Measurements from ENCODE around the gene MCAM.

Gene MCAM

GRCh38 chr11:119288219-119288618 is 28.7 kb downstream of the MCAM start:
- Histone ChIP-seq H2BK5ac (ENCODE audit: low read length) (no peak overlapping the region), H3K4me1 (ENCODE audit: control insufficient read depth in 2 of 2, insufficient read depth in 1 of 2, low read depth in 1 of 2, low read length in 2 of 2) (no peaks in the 10 kb centered on the region), H2AK5ac (ENCODE audit: low read depth, low read length) (no peak overlapping the region), H3K36me3 (replicated peaks in 1 of 2; ENCODE audit: control insufficient read depth in 2 of 2, insufficient read depth in 2 of 2, low read length in 2 of 2) (peaks cover 11 to 72% of the 10 kb centered on the region in 2 donors), H3K9ac (ENCODE audit: low read depth, low read length, poor library complexity) (no peak overlapping the region), H2BK120ac (ENCODE audit: low read depth, low read length) (no peak overlapping the region), H3K14ac (ENCODE audit: low read length) (no peak overlapping the region), H3K27me3 (ENCODE audit: control insufficient read depth in 3 of 3, insufficient read depth in 3 of 3, low read depth in 1 of 3, low read length in 3 of 3) (peaks cover 0 to 3% (median 0%) of the 10 kb centered on the region in 3 experiments), H3K4me3 (ENCODE audit: low read length in 2 of 2) (no peak overlapping the region), H3K4ac (ENCODE audit: low read length) (no peak overlapping the region), H2BK12ac (ENCODE audit: low read length) (no peak overlapping the region), H3K79me1 (ENCODE audit: low read depth, low read length) (no peaks in the 10 kb centered on the region), H3K23ac (ENCODE audit: low read depth, low read length, poor library complexity) (no peak overlapping the region), H2AFZ (ENCODE audit: low read length) (no peak overlapping the region), H3K9me3 (replicated peaks in 1 of 2; ENCODE audit: control insufficient read depth in 2 of 2, insufficient read depth in 1 of 2, low read depth in 1 of 2, low read length in 2 of 2) (peaks cover 7 to 18% of the 10 kb centered on the region in 2 donors), H4K91ac (ENCODE audit: low read depth, low read length, poor library complexity) (no peak overlapping the region), H3K4me2 (ENCODE audit: insufficient read depth, low read length, poor library complexity, severe bottlenecking) (no peak overlapping the region), H4K8ac (ENCODE audit: low read depth, low read length) (no peak overlapping the region), H2BK15ac (ENCODE audit: low read length) (no peak overlapping the region), H3K18ac (ENCODE audit: low read length) (no peak overlapping the region), H3K27ac (replicated peaks; ENCODE audit: low read length) (no peak overlapping the region)
- WGBS, 2 donors (ENCODE audit: extremely low coverage in 2 of 2, insufficient read length in 2 of 2, insufficient replicate concordance in 1 of 2): no CpG with 5 or more reads among the region's 3 CpGs
- DNase-seq (ENCODE audit: low spot score): no peak

GRCh38 chr11:119285431-119285830 is 31.5 kb downstream of the MCAM start:
- Histone ChIP-seq H3K23ac (ENCODE audit: low read depth, low read length, poor library complexity) (no peak overlapping the region), H2AK5ac (ENCODE audit: low read depth, low read length) (no peak overlapping the region), H3K4ac (ENCODE audit: low read length) (no peak overlapping the region), H3K27me3 (ENCODE audit: control insufficient read depth in 3 of 3, insufficient read depth in 3 of 3, low read depth in 1 of 3, low read length in 3 of 3) (no peaks in the 10 kb centered on the region), H3K18ac (ENCODE audit: low read length) (no peak overlapping the region), H3K4me3 (ENCODE audit: low read length in 2 of 2) (no peak overlapping the region), H3K36me3 (replicated peaks in 1 of 2; ENCODE audit: control insufficient read depth in 2 of 2, insufficient read depth in 2 of 2, low read length in 2 of 2) (peaks cover 11 to 67% of the 10 kb centered on the region in 2 donors), H3K9me3 (replicated peaks in 1 of 2; ENCODE audit: control insufficient read depth in 2 of 2, insufficient read depth in 1 of 2, low read depth in 1 of 2, low read length in 2 of 2) (peaks cover 0 to 8% of the 10 kb centered on the region in 2 donors), H2BK15ac (ENCODE audit: low read length) (no peak overlapping the region), H4K8ac (ENCODE audit: low read depth, low read length) (no peak overlapping the region), H3K14ac (ENCODE audit: low read length) (no peak overlapping the region), H2BK5ac (ENCODE audit: low read length) (no peak overlapping the region), H3K27ac (replicated peaks; ENCODE audit: low read length) (no peak overlapping the region), H3K79me1 (ENCODE audit: low read depth, low read length) (peaks cover 3% of the 10 kb centered on the region), H2AFZ (ENCODE audit: low read length) (no peak overlapping the region), H2BK12ac (ENCODE audit: low read length) (no peak overlapping the region), H4K91ac (ENCODE audit: low read depth, low read length, poor library complexity) (no peak overlapping the region), H3K4me2 (ENCODE audit: insufficient read depth, low read length, poor library complexity, severe bottlenecking) (no peak overlapping the region), H3K4me1 (ENCODE audit: control insufficient read depth in 2 of 2, insufficient read depth in 1 of 2, low read depth in 1 of 2, low read length in 2 of 2) (no peaks in the 10 kb centered on the region), H3K9ac (ENCODE audit: low read depth, low read length, poor library complexity) (no peak overlapping the region), H2BK120ac (ENCODE audit: low read depth, low read length) (no peak overlapping the region)
- no CpG with 5 or more reads among the region's 9 CpGs for WGBS, 2 donors (ENCODE audit: extremely low coverage in 2 of 2, insufficient read length in 2 of 2, insufficient replicate concordance in 1 of 2)
- DNase-seq (ENCODE audit: low spot score): no peak

GRCh38 chr11:119284344-119285157 is 32.4 kb downstream of the MCAM start:
- no CpG with 5 or more reads among the region's 9 CpGs for WGBS, 2 donors (ENCODE audit: extremely low coverage in 2 of 2, insufficient read length in 2 of 2, insufficient replicate concordance in 1 of 2)
- Histone ChIP-seq H4K91ac (ENCODE audit: low read depth, low read length, poor library complexity) (no peak overlapping the region), H2BK120ac (ENCODE audit: low read depth, low read length) (no peak overlapping the region), H4K8ac (ENCODE audit: low read depth, low read length) (no peak overlapping the region), H3K36me3 (replicated peaks in 1 of 2; ENCODE audit: control insufficient read depth in 2 of 2, insufficient read depth in 2 of 2, low read length in 2 of 2) (peaks cover 8 to 69% of the 10 kb centered on the region in 2 donors), H3K4me3 (ENCODE audit: low read length in 2 of 2) (no peak overlapping the region), H3K14ac (ENCODE audit: low read length) (no peak overlapping the region), H2AK5ac (ENCODE audit: low read depth, low read length) (no peak overlapping the region), H2BK15ac (ENCODE audit: low read length) (no peak overlapping the region), H3K4me1 (ENCODE audit: control insufficient read depth in 2 of 2, insufficient read depth in 1 of 2, low read depth in 1 of 2, low read length in 2 of 2) (no peaks in the 10 kb centered on the region), H3K18ac (ENCODE audit: low read length) (no peak overlapping the region), H3K4me2 (ENCODE audit: insufficient read depth, low read length, poor library complexity, severe bottlenecking) (no peak overlapping the region), H2BK5ac (ENCODE audit: low read length) (no peak overlapping the region), H3K4ac (ENCODE audit: low read length) (no peak overlapping the region), H2AFZ (ENCODE audit: low read length) (no peak overlapping the region), H3K9ac (ENCODE audit: low read depth, low read length, poor library complexity) (no peak overlapping the region), H3K9me3 (replicated peaks in 1 of 2; ENCODE audit: control insufficient read depth in 2 of 2, insufficient read depth in 1 of 2, low read depth in 1 of 2, low read length in 2 of 2) (peaks cover 0 to 3% of the 10 kb centered on the region in 2 donors), H2BK12ac (ENCODE audit: low read length) (no peak overlapping the region), H3K27ac (replicated peaks; ENCODE audit: low read length) (no peak overlapping the region), H3K79me1 (ENCODE audit: low read depth, low read length) (peaks cover 3% of the 10 kb centered on the region), H3K27me3 (ENCODE audit: control insufficient read depth in 3 of 3, insufficient read depth in 3 of 3, low read depth in 1 of 3, low read length in 3 of 3) (no peaks in the 10 kb centered on the region), H3K23ac (ENCODE audit: low read depth, low read length, poor library complexity) (no peak overlapping the region)
- no peak for DNase-seq (ENCODE audit: low spot score)

- H3K9ac ChIP-seq (ENCODE audit: low read depth, low read length, poor library complexity): no peak overlapping the region
- H3K14ac ChIP-seq (ENCODE audit: low read length): no peak overlapping the region
- H3K9me3 ChIP-seq (replicated peaks in 1 of 2; ENCODE audit: control insufficient read depth in 2 of 2, insufficient read depth in 1 of 2, low read depth in 1 of 2, low read length in 2 of 2): no peaks in the 10 kb centered on the region
- no peak overlapping the region for H3K23ac ChIP-seq (ENCODE audit: low read depth, low read length, poor library complexity)
- H4K91ac ChIP-seq (ENCODE audit: low read depth, low read length, poor library complexity): no peak overlapping the region
- H3K4me1 ChIP-seq (ENCODE audit: control insufficient read depth in 2 of 2, insufficient read depth in 1 of 2, low read depth in 1 of 2, low read length in 2 of 2): no peaks in the 10 kb centered on the region
- peaks cover 3% of the 10 kb centered on the region for H3K79me1 ChIP-seq (ENCODE audit: low read depth, low read length)
- H3K27ac ChIP-seq (replicated peaks; ENCODE audit: low read length): no peak overlapping the region
- H3K36me3 ChIP-seq (replicated peaks in 1 of 2; ENCODE audit: control insufficient read depth in 2 of 2, insufficient read depth in 2 of 2, low read length in 2 of 2): peaks cover 12 to 69% of the 10 kb centered on the region in 2 donors
- no peak overlapping the region for H2BK12ac ChIP-seq (ENCODE audit: low read length)
- no peaks in the 10 kb centered on the region for H3K27me3 ChIP-seq (ENCODE audit: control insufficient read depth in 3 of 3, insufficient read depth in 3 of 3, low read depth in 1 of 3, low read length in 3 of 3)
- no CpG with 5 or more reads among the region's 7 CpGs for WGBS, 2 donors (ENCODE audit: extremely low coverage in 2 of 2, insufficient read length in 2 of 2, insufficient replicate concordance in 1 of 2)
- no peak overlapping the region for H2BK5ac ChIP-seq (ENCODE audit: low read length)
- no peak overlapping the region for H3K4me3 ChIP-seq (ENCODE audit: low read length in 2 of 2)
- H2BK120ac ChIP-seq (ENCODE audit: low read depth, low read length): no peak overlapping the region
- no peak overlapping the region for H2AK5ac ChIP-seq (ENCODE audit: low read depth, low read length)
- no peak overlapping the region for H2BK15ac ChIP-seq (ENCODE audit: low read length)
- H3K4ac ChIP-seq (ENCODE audit: low read length): no peak overlapping the region
- no peak overlapping the region for H3K4me2 ChIP-seq (ENCODE audit: insufficient read depth, low read length, poor library complexity, severe bottlenecking)
- H4K8ac ChIP-seq (ENCODE audit: low read depth, low read length): no peak overlapping the region
- H3K18ac ChIP-seq (ENCODE audit: low read length): no peak overlapping the region
- DNase-seq (ENCODE audit: low spot score): no peak
- no peak overlapping the region for H2AFZ ChIP-seq (ENCODE audit: low read length)
These were observed 34.4 kb downstream of the MCAM start for GRCh38 chr11:119282495-119282894.
